ENCODE results near the gene TEX10.
"Not testable (repeated sequence)": the region's sequence is repeated elsewhere in the genome, so short reads cannot be mapped to it uniquely, and the experiment has no call there.

TEX10 gene

GRCh38 chr9:100346836-100347235 lies 5.9 kb downstream of the TEX10 start:
- DNase-seq: no peak

GRCh38 chr9:100341889-100342288 lies 10.9 kb downstream of the TEX10 start:
- DNase-seq: no peak

GRCh38 chr9:100340224-100340623 lies 12.5 kb downstream of the TEX10 start:
- no peak for DNase-seq

- DNase-seq: not testable (repeated sequence)
These were observed 14.0 kb downstream of the TEX10 start for GRCh38 chr9:100338736-100339135.

- peak; percentile 35 to 42 for DNase-seq
These were observed 28.0 kb downstream of the TEX10 start for GRCh38 chr9:100324594-100325200.

- peak; percentile 14 to 64 for DNase-seq
These were observed 29.7 kb downstream of the TEX10 start for GRCh38 chr9:100322954-100323536.

GRCh38 chr9:100317706-100318105 lies 35.0 kb downstream of the TEX10 start:
- DNase-seq: no peak

- no peak for DNase-seq
These were observed 37.2 kb downstream of the TEX10 start for GRCh38 chr9:100315561-100315960.

- no peak for DNase-seq
These were observed 42.8 kb downstream of the TEX10 start for GRCh38 chr9:100309992-100310391.

GRCh38 chr9:100308965-100309564 lies 43.7 kb downstream of the TEX10 start:
- no peak for DNase-seq

- DNase-seq: no peak
These were observed 45.7 kb downstream of the TEX10 start for GRCh38 chr9:100307080-100307479.

GRCh38 chr9:100306283-100306682 lies 46.5 kb downstream of the TEX10 start:
- DNase-seq: no peak

GRCh38 chr9:100303747-100304146 lies 49.0 kb downstream of the TEX10 start:
- DNase-seq: no peak

- no peak for DNase-seq
These were observed 54.4 kb downstream of the TEX10 start for GRCh38 chr9:100298378-100298777.

GRCh38 chr9:100296407-100296806 lies 56.3 kb downstream of the TEX10 start:
- DNase-seq: no peak

- DNase-seq: no peak
These were observed 57.5 kb downstream of the TEX10 start for GRCh38 chr9:100295240-100295639.

GRCh38 chr9:100294806-100295205 lies 57.9 kb downstream of the TEX10 start:
- DNase-seq: no peak

- no peak for DNase-seq
These were observed 58.4 kb downstream of the TEX10 start for GRCh38 chr9:100294341-100294740.

GRCh38 chr9:100292414-100292813 lies 60.3 kb downstream of the TEX10 start:
- no peak for DNase-seq

- no peak for DNase-seq
These were observed 62.0 kb downstream of the TEX10 start for GRCh38 chr9:100290714-100291113.

GRCh38 chr9:100287186-100287585 lies 65.6 kb downstream of the TEX10 start:
- DNase-seq: no peak

GRCh38 chr9:100286257-100286656 lies 66.5 kb downstream of the TEX10 start:
- peak; percentile 6 to 10 for DNase-seq

GRCh38 chr9:100285601-100286000 lies 67.1 kb downstream of the TEX10 start:
- DNase-seq: no peak

- no peak for DNase-seq
These were observed 67.7 kb downstream of the TEX10 start for GRCh38 chr9:100285080-100285479.

GRCh38 chr9:100284247-100284646 lies 68.5 kb downstream of the TEX10 start:
- no peak for DNase-seq

Measured in inflammatory macrophage treated with lipopolysaccharide for 1 hour (primary cell).